Measurements from ENCODE around the gene CORIN. TPM values are rescaled to one million over a fixed set of nuclear protein-coding genes. Genes with fewer than 3 reads are reported as not detected.
"Not testable (repeated sequence)": the region's sequence is repeated elsewhere in the genome, so short reads cannot be mapped to it uniquely, and the experiment has no call there.

Gene CORIN
- polyA plus RNA-seq, 1 donor from 2014 or later = 0.25 TPM

DNA sequence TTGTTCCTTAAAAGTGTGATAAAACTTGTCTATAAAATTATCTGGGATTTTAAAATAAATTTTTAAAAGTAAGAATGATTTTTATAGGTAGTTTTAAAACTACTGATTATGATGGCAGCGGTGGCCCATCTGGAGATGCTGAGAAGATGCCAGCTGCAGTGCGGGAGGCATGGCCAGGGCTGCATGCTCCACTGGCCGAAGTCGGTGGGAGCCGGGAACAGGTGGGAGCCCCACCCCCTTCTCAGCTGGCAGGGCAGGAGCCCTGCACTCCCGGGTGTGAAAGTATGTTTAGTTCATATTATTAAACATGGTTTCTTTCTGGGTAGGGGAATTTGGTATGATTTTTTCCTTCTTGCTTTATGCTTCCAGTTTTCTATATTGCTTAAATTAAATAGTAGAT, 63.8 kb downstream of the CORIN start:
- TF ChIP-seq SMC3 (conservative IDR thresholded peaks at IDR 0.05; ENCODE audit: poor library complexity) = no peak
- no peak for TF ChIP-seq RAD21 (conservative IDR thresholded peaks at IDR 0.05)
- TF ChIP-seq, protein P1, sequence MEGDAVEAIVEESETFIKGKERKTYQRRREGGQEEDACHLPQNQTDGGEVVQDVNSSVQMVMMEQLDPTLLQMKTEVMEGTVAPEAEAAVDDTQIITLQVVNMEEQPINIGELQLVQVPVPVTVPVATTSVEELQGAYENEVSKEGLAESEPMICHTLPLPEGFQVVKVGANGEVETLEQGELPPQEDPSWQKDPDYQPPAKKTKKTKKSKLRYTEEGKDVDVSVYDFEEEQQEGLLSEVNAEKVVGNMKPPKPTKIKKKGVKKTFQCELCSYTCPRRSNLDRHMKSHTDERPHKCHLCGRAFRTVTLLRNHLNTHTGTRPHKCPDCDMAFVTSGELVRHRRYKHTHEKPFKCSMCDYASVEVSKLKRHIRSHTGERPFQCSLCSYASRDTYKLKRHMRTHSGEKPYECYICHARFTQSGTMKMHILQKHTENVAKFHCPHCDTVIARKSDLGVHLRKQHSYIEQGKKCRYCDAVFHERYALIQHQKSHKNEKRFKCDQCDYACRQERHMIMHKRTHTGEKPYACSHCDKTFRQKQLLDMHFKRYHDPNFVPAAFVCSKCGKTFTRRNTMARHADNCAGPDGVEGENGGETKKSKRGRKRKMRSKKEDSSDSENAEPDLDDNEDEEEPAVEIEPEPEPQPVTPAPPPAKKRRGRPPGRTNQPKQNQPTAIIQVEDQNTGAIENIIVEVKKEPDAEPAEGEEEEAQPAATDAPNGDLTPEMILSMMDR (IDR thresholded peaks at IDR 0.05; ENCODE audit: poor library complexity, severe bottlenecking) = no peak
- TF ChIP-seq, protein P2, sequence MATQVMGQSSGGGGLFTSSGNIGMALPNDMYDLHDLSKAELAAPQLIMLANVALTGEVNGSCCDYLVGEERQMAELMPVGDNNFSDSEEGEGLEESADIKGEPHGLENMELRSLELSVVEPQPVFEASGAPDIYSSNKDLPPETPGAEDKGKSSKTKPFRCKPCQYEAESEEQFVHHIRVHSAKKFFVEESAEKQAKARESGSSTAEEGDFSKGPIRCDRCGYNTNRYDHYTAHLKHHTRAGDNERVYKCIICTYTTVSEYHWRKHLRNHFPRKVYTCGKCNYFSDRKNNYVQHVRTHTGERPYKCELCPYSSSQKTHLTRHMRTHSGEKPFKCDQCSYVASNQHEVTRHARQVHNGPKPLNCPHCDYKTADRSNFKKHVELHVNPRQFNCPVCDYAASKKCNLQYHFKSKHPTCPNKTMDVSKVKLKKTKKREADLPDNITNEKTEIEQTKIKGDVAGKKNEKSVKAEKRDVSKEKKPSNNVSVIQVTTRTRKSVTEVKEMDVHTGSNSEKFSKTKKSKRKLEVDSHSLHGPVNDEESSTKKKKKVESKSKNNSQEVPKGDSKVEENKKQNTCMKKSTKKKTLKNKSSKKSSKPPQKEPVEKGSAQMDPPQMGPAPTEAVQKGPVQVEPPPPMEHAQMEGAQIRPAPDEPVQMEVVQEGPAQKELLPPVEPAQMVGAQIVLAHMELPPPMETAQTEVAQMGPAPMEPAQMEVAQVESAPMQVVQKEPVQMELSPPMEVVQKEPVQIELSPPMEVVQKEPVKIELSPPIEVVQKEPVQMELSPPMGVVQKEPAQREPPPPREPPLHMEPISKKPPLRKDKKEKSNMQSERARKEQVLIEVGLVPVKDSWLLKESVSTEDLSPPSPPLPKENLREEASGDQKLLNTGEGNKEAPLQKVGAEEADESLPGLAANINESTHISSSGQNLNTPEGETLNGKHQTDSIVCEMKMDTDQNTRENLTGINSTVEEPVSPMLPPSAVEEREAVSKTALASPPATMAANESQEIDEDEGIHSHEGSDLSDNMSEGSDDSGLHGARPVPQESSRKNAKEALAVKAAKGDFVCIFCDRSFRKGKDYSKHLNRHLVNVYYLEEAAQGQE (IDR thresholded peaks at IDR 0.05; ENCODE audit: borderline replicate concordance) = no peak
- no peak for TF ChIP-seq TAF1 (IDR thresholded peaks at IDR 0.05; ENCODE audit: low read depth)
- TF ChIP-seq POLR2AphosphoS5 (IDR thresholded peaks at IDR 0.05) = no peak
- no peak for TF ChIP-seq MXI1 (conservative IDR thresholded peaks at IDR 0.05; ENCODE audit: poor library complexity, severe bottlenecking)
- TF ChIP-seq EP300 (conservative IDR thresholded peaks at IDR 0.05; ENCODE audit: poor library complexity, severe bottlenecking) = no peak
- no peak for TF ChIP-seq EZH2 (IDR thresholded peaks at IDR 0.05; ENCODE audit: borderline replicate concordance, insufficient read depth, low read length, poor library complexity, severe bottlenecking)
- Histone ChIP-seq H3F3A (ENCODE audit: insufficient read depth, low read length, poor library complexity, severe bottlenecking) (no peaks in the 10 kb centered on the region), H3K27me3 (ENCODE audit: insufficient read depth, low read depth, low read length) (no peaks in the 10 kb centered on the region), H3K9me2 (ENCODE audit: insufficient read depth, low read length) (no peaks in the 10 kb centered on the region), H3K4me3 (ENCODE audit: low read length) (no peak overlapping the region), H3K27ac (ENCODE audit: low read length) (no peak overlapping the region), H2AFZ (ENCODE audit: low read depth, low read length) (no peak overlapping the region), H3K4me2 (ENCODE audit: low read length) (no peak overlapping the region), H3K79me2 (replicated peaks; ENCODE audit: insufficient read depth, low read length) (no peaks in the 10 kb centered on the region), H3K9me3 (ENCODE audit: low read length) (no peaks in the 10 kb centered on the region), H3K36me3 (ENCODE audit: insufficient read depth, low read length) (no peaks in the 10 kb centered on the region), H3K9ac (ENCODE audit: low read length) (no peak overlapping the region), H4K20me1 (ENCODE audit: insufficient read depth) (no peaks in the 10 kb centered on the region)

DNA sequence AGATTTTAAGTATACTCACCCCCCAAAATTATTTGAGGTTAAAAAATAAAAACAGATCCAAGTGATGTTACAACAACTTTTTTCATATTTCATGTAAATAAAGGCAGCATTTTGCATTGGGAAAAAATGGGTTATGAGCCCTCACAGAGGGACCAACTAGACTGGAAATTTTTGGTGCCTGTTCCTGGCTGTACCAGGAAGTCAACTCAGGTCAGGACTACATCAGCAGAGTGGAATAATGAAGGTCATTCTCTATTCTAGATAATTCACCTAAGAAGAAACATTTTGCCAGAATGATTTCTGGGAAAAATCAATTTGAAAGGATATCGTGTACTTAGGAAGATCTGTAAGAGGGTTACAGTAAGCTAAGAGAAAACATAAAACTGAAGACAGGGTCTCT, 66.8 kb downstream of the CORIN start:
- H3K9me3 ChIP-seq (ENCODE audit: low read length) = no peaks in the 10 kb centered on the region
- no peak overlapping the region for H3K4me2 ChIP-seq (ENCODE audit: low read length)
- no peaks in the 10 kb centered on the region for H3K79me2 ChIP-seq (replicated peaks; ENCODE audit: insufficient read depth, low read length)
- TF ChIP-seq, protein P1 (IDR thresholded peaks at IDR 0.05; ENCODE audit: poor library complexity, severe bottlenecking) = no peak
- TF ChIP-seq POLR2AphosphoS5 (IDR thresholded peaks at IDR 0.05) (no peak), TAF1 (IDR thresholded peaks at IDR 0.05; ENCODE audit: low read depth) (no peak), MXI1 (conservative IDR thresholded peaks at IDR 0.05; ENCODE audit: poor library complexity, severe bottlenecking) (no peak), EP300 (conservative IDR thresholded peaks at IDR 0.05; ENCODE audit: poor library complexity, severe bottlenecking) (no peak)
- H3F3A ChIP-seq (ENCODE audit: insufficient read depth, low read length, poor library complexity, severe bottlenecking) = no peaks in the 10 kb centered on the region
- no peak overlapping the region for H3K9ac ChIP-seq (ENCODE audit: low read length)
- H3K4me3 ChIP-seq (ENCODE audit: low read length) = no peak overlapping the region
- no peaks in the 10 kb centered on the region for H3K9me2 ChIP-seq (ENCODE audit: insufficient read depth, low read length)
- H3K27me3 ChIP-seq (ENCODE audit: insufficient read depth, low read depth, low read length) = no peaks in the 10 kb centered on the region
- H3K27ac ChIP-seq (ENCODE audit: low read length) = no peak overlapping the region
- no peaks in the 10 kb centered on the region for H3K36me3 ChIP-seq (ENCODE audit: insufficient read depth, low read length)
- H2AFZ ChIP-seq (ENCODE audit: low read depth, low read length) = no peak overlapping the region
- H4K20me1 ChIP-seq (ENCODE audit: insufficient read depth) = no peaks in the 10 kb centered on the region

DNA sequence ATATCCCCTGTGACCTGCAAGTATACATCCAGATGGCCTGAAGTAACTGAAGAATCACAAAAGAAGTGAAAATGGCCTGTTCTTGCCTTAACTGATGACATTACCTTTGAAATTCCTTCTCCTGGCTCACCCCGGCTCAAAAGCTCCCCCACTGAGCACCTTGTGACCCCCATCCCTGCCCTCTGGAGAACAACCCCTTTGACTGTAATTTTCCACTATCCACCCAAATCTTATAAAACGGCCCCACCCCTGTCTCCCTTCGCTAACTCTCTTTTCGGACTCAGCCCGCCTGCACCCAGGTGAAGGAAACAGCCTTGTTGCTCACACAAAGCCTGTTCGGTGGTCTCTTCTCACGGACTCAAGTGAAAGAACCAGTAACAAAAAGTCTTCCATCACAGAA, 69.9 kb downstream of the CORIN start:
- not testable (repeated sequence) for H3K9me3 ChIP-seq (ENCODE audit: low read length); H3K9me2 ChIP-seq (ENCODE audit: insufficient read depth, low read length); H3K4me3 ChIP-seq (ENCODE audit: low read length); H3K4me2 ChIP-seq (ENCODE audit: low read length); H3F3A ChIP-seq (ENCODE audit: insufficient read depth, low read length, poor library complexity, severe bottlenecking); H3K79me2 ChIP-seq (replicated peaks; ENCODE audit: insufficient read depth, low read length); H3K27ac ChIP-seq (ENCODE audit: low read length); H3K36me3 ChIP-seq (ENCODE audit: insufficient read depth, low read length); H2AFZ ChIP-seq (ENCODE audit: low read depth, low read length); H4K20me1 ChIP-seq (ENCODE audit: insufficient read depth); H3K27me3 ChIP-seq (ENCODE audit: insufficient read depth, low read depth, low read length); H3K9ac ChIP-seq (ENCODE audit: low read length)
